SK-N-MC (cell line): ENCODE results near the gene LRMDA.

Source experiments
- DNase-seq: peaks from one replicate; pipeline ENCODE4 v3.0.0-alpha.2; 2011; ENCODE audit warnings: low read depth, low spot score
- H3K27ac ChIP-seq: fragments of 200-600 bp; sonication (generic); 2 replicates; pipeline ENCODE4 v1.5.1; 2016; ENCODE audit warnings: mixed run types
- H3K36me3 ChIP-seq: fragments of 200-600 bp; sonication (generic); 2 replicates; pipeline ENCODE4 v1.6.1; 2017; ENCODE audit warnings: antibody characterized with exemption, low read length, mixed read lengths; ENCODE audit not compliant: insufficient read depth
- H3K4me3 ChIP-seq: fragments of 200-600 bp; sonication (generic); 2 replicates; pipeline ENCODE4 v1.5.1; 2016
- H3K9ac ChIP-seq: fragments of 200-600 bp; sonication (generic); 2 replicates; pipeline ENCODE4 v1.8.0; 2017; ENCODE audit warnings: mixed run types, mixed read lengths; ENCODE audit not compliant: insufficient read length
- H3K9me3 ChIP-seq: fragments of 200-600 bp; sonication (generic); 2 replicates; pipeline ENCODE4 v1.6.1; 2017; ENCODE audit warnings: low read depth, mild to moderate bottlenecking, antibody characterized with exemption, low read length, moderate library complexity, mixed read lengths
- EZH2 ChIP-seq: fragments of 200-600 bp; sonication (generic); IDR thresholded peaks from one replicate; pipeline ENCODE4 v1.6.1; 2017; ENCODE audit warnings: antibody characterized with exemption
- FOXP2 ChIP-seq: optimal IDR thresholded peaks from 2 replicates; pipeline ENCODE3; 2011; ENCODE audit warnings: mild to moderate bottlenecking, moderate library complexity; ENCODE audit not compliant: insufficient read depth; ENCODE audit errors: extremely low read length, control extremely low read depth
- POLR2AphosphoS5 ChIP-seq: IDR thresholded peaks from 2 replicates; pipeline ENCODE4 v1.6.1; 2012; ENCODE audit warnings: mild to moderate bottlenecking, low read depth, low read length, borderline replicate concordance

The LRMDA gene

GRCh38 chr10:76285012-76285411 is 853.6 kb downstream of the LRMDA start:
- H3K9me3 ChIP-seq, result no peaks in the 10 kb centered on the region
- no peak for TF ChIP-seq FOXP2
- no peak for TF ChIP-seq POLR2AphosphoS5
- TF ChIP-seq EZH2, result no peak
- no peak overlapping the region for H3K4me3 ChIP-seq
- H3K27ac ChIP-seq, result no peak overlapping the region
- H3K36me3 ChIP-seq, result no peaks in the 10 kb centered on the region
- H3K9ac ChIP-seq, result no peak overlapping the region
- DNase-seq, result no peak

GRCh38 chr10:76285515-76285914 is 854.1 kb downstream of the LRMDA start:
- Histone ChIP-seq H3K4me3 (no peak overlapping the region), H3K27ac (no peak overlapping the region), H3K9ac (no peak overlapping the region), H3K36me3 (no peaks in the 10 kb centered on the region), H3K9me3 (no peaks in the 10 kb centered on the region)
- TF ChIP-seq POLR2AphosphoS5, result no peak
- TF ChIP-seq FOXP2, result no peak
- no peak for TF ChIP-seq EZH2
- DNase-seq, result no peak

GRCh38 chr10:76286536-76286935 is 855.1 kb downstream of the LRMDA start:
- no peak overlapping the region for H3K9ac ChIP-seq
- H3K36me3 ChIP-seq, result no peaks in the 10 kb centered on the region
- TF ChIP-seq EZH2, result no peak
- no peak overlapping the region for H3K4me3 ChIP-seq
- no peak overlapping the region for H3K27ac ChIP-seq
- H3K9me3 ChIP-seq, result no peaks in the 10 kb centered on the region
- no peak for DNase-seq

GRCh38 chr10:76287856-76288255 is 856.4 kb downstream of the LRMDA start:
- H3K9me3 ChIP-seq, result no peaks in the 10 kb centered on the region
- H3K4me3 ChIP-seq, result no peak overlapping the region
- no peak for DNase-seq
- H3K27ac ChIP-seq, result no peak overlapping the region
- H3K36me3 ChIP-seq, result no peaks in the 10 kb centered on the region
- H3K9ac ChIP-seq, result no peak overlapping the region
- no peak for TF ChIP-seq EZH2
- TF ChIP-seq FOXP2, result no peak
- TF ChIP-seq POLR2AphosphoS5, result no peak

GRCh38 chr10:76291175-76291574 is 859.8 kb downstream of the LRMDA start:
- Histone ChIP-seq H3K9me3 (no peaks in the 10 kb centered on the region), H3K27ac (no peak overlapping the region), H3K36me3 (no peaks in the 10 kb centered on the region), H3K4me3 (no peak overlapping the region), H3K9ac (no peak overlapping the region)
- TF ChIP-seq FOXP2 (no peak), EZH2 (no peak), POLR2AphosphoS5 (no peak)
- no peak for DNase-seq

GRCh38 chr10:76291885-76292284 is 860.5 kb downstream of the LRMDA start:
- Histone ChIP-seq H3K27ac (no peak overlapping the region), H3K36me3 (no peaks in the 10 kb centered on the region), H3K4me3 (no peak overlapping the region), H3K9me3 (no peaks in the 10 kb centered on the region), H3K9ac (no peak overlapping the region)
- no peak for DNase-seq
- TF ChIP-seq FOXP2 (no peak), POLR2AphosphoS5 (no peak), EZH2 (no peak)

GRCh38 chr10:76296957-76297356 is 865.5 kb downstream of the LRMDA start:
- Histone ChIP-seq H3K27ac (no peak overlapping the region), H3K9ac (no peak overlapping the region), H3K4me3 (no peak overlapping the region), H3K9me3 (no peaks in the 10 kb centered on the region), H3K36me3 (no peaks in the 10 kb centered on the region)
- TF ChIP-seq FOXP2 (no peak), POLR2AphosphoS5 (no peak), EZH2 (no peak)
- DNase-seq, result no peak

GRCh38 chr10:76297358-76297757 is 865.9 kb downstream of the LRMDA start:
- Histone ChIP-seq H3K9me3 (no peaks in the 10 kb centered on the region), H3K27ac (no peak overlapping the region), H3K9ac (no peak overlapping the region), H3K4me3 (no peak overlapping the region), H3K36me3 (no peaks in the 10 kb centered on the region)
- DNase-seq, result no peak
- TF ChIP-seq POLR2AphosphoS5, result no peak

GRCh38 chr10:76297780-76298281 is 866.4 kb downstream of the LRMDA start:
- DNase-seq, result no peak
- Histone ChIP-seq H3K36me3 (no peaks in the 10 kb centered on the region), H3K4me3 (no peak overlapping the region), H3K27ac (no peak overlapping the region), H3K9me3 (no peaks in the 10 kb centered on the region), H3K9ac (no peak overlapping the region)
- TF ChIP-seq POLR2AphosphoS5 (no peak), FOXP2 (no peak), EZH2 (no peak)
